Kidney (tissue), 14 donors: ENCODE results near the gene UNC13B. TPM values are rescaled to one million over a fixed set of nuclear protein-coding genes. Genes with fewer than 3 reads are reported as not detected.

Experiments
- DNase-seq, 5 donors: peaks; one replicate each; pipeline ENCODE4 v3.0.0-alpha.2; 2013 to 2020
- FAIRE-seq: peaks from 2 replicates; lab custom pipeline; 2012; peaks lifted over from hg19 to GRCh38; lab: Jason Lieb, UNC
- H3K27ac ChIP-seq, 2 donors: one replicate each; pipeline ENCODE4 v1.7.0; 2013; ENCODE audit warnings: low read depth in 2 of 2, low read length in 2 of 2, inconsistent platforms in 1 of 2
- H3K27me3 ChIP-seq: one replicate; pipeline ENCODE4 v1.7.1; 2013; ENCODE audit warnings: low read length, inconsistent platforms; ENCODE audit not compliant: control insufficient read depth, insufficient read depth
- H3K36me3 ChIP-seq, 3 donors: one replicate each; pipeline versions ENCODE4 v1.7.0 to v1.7.1; 2013; ENCODE audit warnings: low read length in 3 of 3, control low read depth in 1 of 3, inconsistent platforms in 1 of 3; ENCODE audit not compliant: insufficient read depth in 3 of 3, control insufficient read depth in 2 of 3
- H3K4me1 ChIP-seq, 3 donors: one replicate each; pipeline versions ENCODE4 v1.7.0 to v1.7.1; 2013; ENCODE audit warnings: low read length in 3 of 3, inconsistent platforms in 1 of 3, low read depth in 1 of 3; ENCODE audit not compliant: control insufficient read depth in 2 of 3, insufficient read depth in 2 of 3
- H3K4me3 ChIP-seq, 3 donors: one replicate each; pipeline versions ENCODE4 v1.7.0 to v1.8.1; 2013; ENCODE audit warnings: low read length in 3 of 3, control low read depth in 1 of 3, inconsistent platforms in 1 of 3
- H3K9ac ChIP-seq, 3 donors: one replicate each; pipeline versions ENCODE4 v1.7.0 to v1.7.1; 2013; ENCODE audit warnings: low read length in 3 of 3, control low read depth in 1 of 3, inconsistent platforms in 1 of 3
- H3K9me3 ChIP-seq, 3 donors: one replicate each; pipeline versions ENCODE4 v1.7.0 to v1.7.1; 2013; ENCODE audit warnings: low read length in 3 of 3, control low read depth in 1 of 3, inconsistent platforms in 1 of 3; ENCODE audit not compliant: control insufficient read depth in 2 of 3, insufficient read depth in 1 of 3
- CTCF ChIP-seq: IDR thresholded peaks from 3 replicates; pipeline ENCODE4 v1.5.1; 2012; ENCODE audit warnings: mild to moderate bottlenecking, moderate library complexity, borderline replicate concordance; ENCODE audit not compliant: insufficient read depth; ENCODE audit errors: extremely low read depth
- intact Hi-C: fragments of 100-400 bp; cut with DNase I; formaldehyde crosslinking; loops from one replicate; pipeline ENCODE4 v1.11.1; 2022
- polyA plus RNA-seq: library from polyadenylated mRNA; stranded (reverse); fragments of 350-450 nt; fragmentation: Illumina TruSeq; extraction: RNeasy Lipid Tissue Mini Kit (QIAGEN cat#74804); gene quantifications from one replicate; pipeline ENCODE4 v1.2.3, GENCODE V29; 2014; ENCODE audit warnings: low read depth, low replicate concordance; ENCODE audit not compliant: insufficient read depth
- total RNA-seq: library from RNA; stranded (reverse); fragmentation: NEBNext Ultra II Directional; extraction: Animal tissue kit (Norgen Biotek cat#: 25700); gene quantifications from one replicate; pipeline ENCODE4 v1.2.1, GENCODE V29; 2021
- donor health status: control.
- donor health status: control.
- donor health status: control.
- donor health status: control.
- donor health status: control.
- donor health status: DM: yes; HTN: yes; CAD: no.
- donor health status: Normal renal cell carcinoma (clear cell type).

Gene UNC13B
- total and polyA plus RNA-seq, 2 donors from 2014 or later: 20.8 to 43.6 TPM

- Histone ChIP-seq H3K36me3 (no peaks in the 10 kb centered on the region), H3K9me3 (no peaks in the 10 kb centered on the region), H3K9ac (no peak overlapping the region), H3K27me3 (no peaks in the 10 kb centered on the region), H3K4me1 (peaks cover 0 to 8% (median 0%) of the 10 kb centered on the region in 3 donors), H3K4me3 (no peak overlapping the region), H3K27ac (no peak overlapping the region)
- no peak for TF ChIP-seq CTCF
- DNase-seq (no peak), FAIRE-seq (peak; percentile 97)
- intact Hi-C loops: no loop called here
These were observed 93.4 kb downstream of the UNC13B start for GRCh38 chr9:35254984-35255857.

GRCh38 chr9:35257986-35258659, 96.3 kb downstream of the UNC13B start:
- H3K4me1 ChIP-seq: peaks cover 0 to 8% (median 0%) of the 10 kb centered on the region in 3 donors
- intact Hi-C loops: no loop called here
- TF ChIP-seq CTCF: no peak
- no peak overlapping the region for H3K9ac ChIP-seq
- no peak overlapping the region for H3K27ac ChIP-seq
- H3K4me3 ChIP-seq: no peak overlapping the region
- no peaks in the 10 kb centered on the region for H3K27me3 ChIP-seq
- DNase-seq (no peak), FAIRE-seq (no peak)
- H3K36me3 ChIP-seq: no peaks in the 10 kb centered on the region
- H3K9me3 ChIP-seq: no peaks in the 10 kb centered on the region

- peak; percentile 60 for TF ChIP-seq CTCF
- FAIRE-seq (peak; percentile 84), DNase-seq (peak; percentile 69 to 95 (median 85))
- no peak overlapping the region for H3K27ac ChIP-seq
- no peaks in the 10 kb centered on the region for H3K27me3 ChIP-seq
- H3K4me1 ChIP-seq: peaks cover 0 to 8% (median 0%) of the 10 kb centered on the region in 3 donors
- intact Hi-C loops: no loop called here
- H3K36me3 ChIP-seq: no peaks in the 10 kb centered on the region
- no peak overlapping the region for H3K9ac ChIP-seq
- H3K4me3 ChIP-seq: no peak overlapping the region
- no peaks in the 10 kb centered on the region for H3K9me3 ChIP-seq
These were observed 97.1 kb downstream of the UNC13B start for GRCh38 chr9:35258660-35259474.
